Measurements from ENCODE around the gene KCTD6.

Gene KCTD6

GRCh38 chr3:58474967-58475578 is 16.8 kb upstream of the KCTD6 start:
- no peak for TF ChIP-seq ISL1 (CRISPR knock-in tag; IDR thresholded peaks at IDR 0.05)
- TF ChIP-seq CREB5 (CRISPR knock-in tag; IDR thresholded peaks at IDR 0.05; ENCODE audit: low read depth), result no peak
- TF ChIP-seq TSHZ2 (CRISPR knock-in tag; IDR thresholded peaks at IDR 0.05), result no peak
- no peak for TF ChIP-seq TCF4 (CRISPR knock-in tag; IDR thresholded peaks at IDR 0.05; ENCODE audit: borderline replicate concordance)
- no peak for TF ChIP-seq RARB (CRISPR knock-in tag; IDR thresholded peaks at IDR 0.05)
- no peak for TF ChIP-seq POU6F1 (CRISPR knock-in tag; IDR thresholded peaks at IDR 0.05; ENCODE audit: borderline replicate concordance, low read depth)
- TF ChIP-seq ZFP3 (CRISPR knock-in tag; IDR thresholded peaks at IDR 0.05), result no peak
- TF ChIP-seq TOX (CRISPR knock-in tag; IDR thresholded peaks at IDR 0.05; ENCODE audit: borderline replicate concordance), result no peak
- TF ChIP-seq ZNF8 (CRISPR knock-in tag; IDR thresholded peaks at IDR 0.05), result no peak
- TF ChIP-seq ESRRG (CRISPR knock-in tag; IDR thresholded peaks at IDR 0.05), result no peak
- no peak for TF ChIP-seq ZC3H10 (CRISPR knock-in tag; IDR thresholded peaks at IDR 0.05)
- TF ChIP-seq PATZ1 (CRISPR knock-in tag; IDR thresholded peaks at IDR 0.05; ENCODE audit: borderline replicate concordance), result no peak
- no peak for ATAC-seq

GRCh38 chr3:58478781-58479180 is 13.1 kb upstream of the KCTD6 start:
- no peak for ATAC-seq
- TF ChIP-seq CSDC2 (CRISPR knock-in tag; IDR thresholded peaks at IDR 0.05), result no peak
- TF ChIP-seq ARNTL (CRISPR knock-in tag; IDR thresholded peaks at IDR 0.05; ENCODE audit: borderline replicate concordance, low read depth), result no peak
- TF ChIP-seq ZC3H10 (CRISPR knock-in tag; IDR thresholded peaks at IDR 0.05), result no peak
- no peak for TF ChIP-seq ESRRG (CRISPR knock-in tag; IDR thresholded peaks at IDR 0.05)
- no peak for TF ChIP-seq TCF4 (CRISPR knock-in tag; IDR thresholded peaks at IDR 0.05; ENCODE audit: borderline replicate concordance)
- TF ChIP-seq RARB (CRISPR knock-in tag; IDR thresholded peaks at IDR 0.05), result no peak
- TF ChIP-seq POU6F1 (CRISPR knock-in tag; IDR thresholded peaks at IDR 0.05; ENCODE audit: borderline replicate concordance, low read depth), result no peak
- TF ChIP-seq PPARA (CRISPR knock-in tag; IDR thresholded peaks at IDR 0.05; ENCODE audit: borderline replicate concordance), result no peak
- TF ChIP-seq ZNF70 (CRISPR knock-in tag; IDR thresholded peaks at IDR 0.05), result no peak
- no peak for TF ChIP-seq ZFP30 (CRISPR knock-in tag; IDR thresholded peaks at IDR 0.05)

- ATAC-seq, result no peak
- TF ChIP-seq ISL1 (CRISPR knock-in tag; IDR thresholded peaks at IDR 0.05) (no peak), SNAI2 (CRISPR knock-in tag; IDR thresholded peaks at IDR 0.05) (no peak), CREB5 (CRISPR knock-in tag; IDR thresholded peaks at IDR 0.05; ENCODE audit: low read depth) (no peak), RARB (CRISPR knock-in tag; IDR thresholded peaks at IDR 0.05) (no peak), PATZ1 (CRISPR knock-in tag; IDR thresholded peaks at IDR 0.05; ENCODE audit: borderline replicate concordance) (no peak), CSDC2 (CRISPR knock-in tag; IDR thresholded peaks at IDR 0.05) (no peak), TCF4 (CRISPR knock-in tag; IDR thresholded peaks at IDR 0.05; ENCODE audit: borderline replicate concordance) (no peak), TOX (CRISPR knock-in tag; IDR thresholded peaks at IDR 0.05; ENCODE audit: borderline replicate concordance) (no peak), TSHZ2 (CRISPR knock-in tag; IDR thresholded peaks at IDR 0.05) (no peak), ZFP30 (CRISPR knock-in tag; IDR thresholded peaks at IDR 0.05) (no peak), ZNF70 (CRISPR knock-in tag; IDR thresholded peaks at IDR 0.05) (no peak), PPARA (CRISPR knock-in tag; IDR thresholded peaks at IDR 0.05; ENCODE audit: borderline replicate concordance) (no peak)
These were observed 11.6 kb upstream of the KCTD6 start for GRCh38 chr3:58480309-58480708.
